Brain microvascular endothelial cell (primary cell): ENCODE measurements around the gene EFHC1.

Source experiments
- DNase-seq: peaks from one replicate; pipeline ENCODE4 v3.0.0-alpha.2; 2020
- H3K27ac ChIP-seq: fragments of 250-450 bp; sonication (Bioruptor Pico); 2 replicates; pipeline ENCODE4 v1.5.1; 2020; ENCODE audit warnings: mild to moderate bottlenecking, moderate library complexity
- H3K27me3 ChIP-seq: fragments of 250-450 bp; sonication (Bioruptor Pico); replicated peaks from 2 replicates; pipeline ENCODE4 v1.5.1; 2020; ENCODE audit warnings: mild to moderate bottlenecking
- H3K36me3 ChIP-seq: fragments of 250-450 bp; sonication (Bioruptor Pico); replicated peaks from 2 replicates; pipeline ENCODE4 v1.5.1; 2020; ENCODE audit warnings: mild to moderate bottlenecking
- H3K4me3 ChIP-seq: 2 replicates; pipeline ENCODE4 v1.5.1; 2011; ENCODE audit warnings: low read depth, mild to moderate bottlenecking, control low read depth, low read length, moderate library complexity
- CTCF ChIP-seq: IDR thresholded peaks from 2 replicates; pipeline ENCODE4 v1.5.1; 2011; ENCODE audit warnings: low read depth, mild to moderate bottlenecking, moderate library complexity, low read length, control low read depth, inconsistent platforms; ENCODE audit errors: missing control alignments
- in situ Hi-C: cut with HindIII; loops from 2 replicates; pipeline ENCODE4 v1.10.0; 2017; ENCODE audit warnings: low sequenced_read_pairs, low pct_ligation_motif_present

The EFHC1 gene

GRCh38 chr6:52409499-52409898 lies 10.6 kb upstream of the EFHC1 start:
- no peak for DNase-seq

GRCh38 chr6:52410979-52411378 lies 9.2 kb upstream of the EFHC1 start:
- Histone ChIP-seq H3K27ac (no peak overlapping the region), H3K36me3 (no peaks in the 10 kb centered on the region), H3K4me3 (no peak overlapping the region), H3K27me3 (no peaks in the 10 kb centered on the region)
- no peak for TF ChIP-seq CTCF
- peak; percentile 16 for DNase-seq
- in situ Hi-C loops = loop anchor here (25.0 kb wide), 1 partner anchor 251 kb away; the partner anchor contains the start of gene TMEM14A

More at GRCh38 chr6:52409499-52409898, 10.6 kb upstream of the EFHC1 start:
- H3K36me3 ChIP-seq = no peaks in the 10 kb centered on the region
- no peaks in the 10 kb centered on the region for H3K27me3 ChIP-seq
- TF ChIP-seq CTCF = no peak
- in situ Hi-C loops = loop anchor here (25.0 kb wide), 1 partner anchor 253 kb away; the partner anchor contains the start of gene TMEM14A
- H3K27ac ChIP-seq = no peak overlapping the region
- H3K4me3 ChIP-seq = no peak overlapping the region

GRCh38 chr6:52411911-52412310 lies 8.2 kb upstream of the EFHC1 start:
- Histone ChIP-seq H3K4me3 (no peak overlapping the region), H3K27me3 (no peaks in the 10 kb centered on the region), H3K27ac (no peak overlapping the region), H3K36me3 (no peaks in the 10 kb centered on the region)
- in situ Hi-C loops = loop anchor here (25.0 kb wide), 1 partner anchor 250 kb away; the partner anchor contains the start of gene TMEM14A
- no peak for TF ChIP-seq CTCF
- no peak for DNase-seq

DNA sequence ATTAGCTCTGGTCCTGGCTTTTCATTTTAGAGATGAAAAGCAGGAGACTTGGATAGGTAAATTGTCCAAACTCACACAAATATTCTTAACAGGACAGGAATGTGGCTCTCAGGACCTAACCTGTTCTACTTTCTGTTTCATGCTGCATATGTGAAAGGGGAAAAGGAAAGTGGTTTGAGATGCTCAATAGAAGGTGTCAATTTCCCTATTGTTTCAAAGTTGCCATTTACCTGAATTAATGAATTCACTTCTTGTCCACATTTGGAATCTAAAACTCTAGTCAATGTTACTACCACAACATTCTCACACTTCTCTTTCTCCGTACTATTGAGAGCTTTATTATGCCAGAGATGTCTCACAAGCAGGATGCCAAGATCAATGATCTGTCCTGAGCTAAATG lies 4.8 kb upstream of the EFHC1 start:
- TF ChIP-seq CTCF = no peak
- DNase-seq = no peak
- H3K27ac ChIP-seq = no peak overlapping the region
- H3K4me3 ChIP-seq = no peak overlapping the region
- in situ Hi-C loops = loop anchor here (25.0 kb wide), 1 partner anchor 247 kb away; the partner anchor contains the start of gene TMEM14A
- H3K36me3 ChIP-seq = no peaks in the 10 kb centered on the region
- no peaks in the 10 kb centered on the region for H3K27me3 ChIP-seq

- no peak for TF ChIP-seq CTCF
- H3K4me3 ChIP-seq = no peak overlapping the region
- H3K27ac ChIP-seq = no peak overlapping the region
- in situ Hi-C loops = loop anchor here (25.0 kb wide), 1 partner anchor 246 kb away; the partner anchor contains the start of gene TMEM14A
- H3K36me3 ChIP-seq = no peaks in the 10 kb centered on the region
- H3K27me3 ChIP-seq = no peaks in the 10 kb centered on the region
- DNase-seq = no peak
Measured at GRCh38 chr6:52415917-52416628, 4.1 kb upstream of the EFHC1 start.

DNA sequence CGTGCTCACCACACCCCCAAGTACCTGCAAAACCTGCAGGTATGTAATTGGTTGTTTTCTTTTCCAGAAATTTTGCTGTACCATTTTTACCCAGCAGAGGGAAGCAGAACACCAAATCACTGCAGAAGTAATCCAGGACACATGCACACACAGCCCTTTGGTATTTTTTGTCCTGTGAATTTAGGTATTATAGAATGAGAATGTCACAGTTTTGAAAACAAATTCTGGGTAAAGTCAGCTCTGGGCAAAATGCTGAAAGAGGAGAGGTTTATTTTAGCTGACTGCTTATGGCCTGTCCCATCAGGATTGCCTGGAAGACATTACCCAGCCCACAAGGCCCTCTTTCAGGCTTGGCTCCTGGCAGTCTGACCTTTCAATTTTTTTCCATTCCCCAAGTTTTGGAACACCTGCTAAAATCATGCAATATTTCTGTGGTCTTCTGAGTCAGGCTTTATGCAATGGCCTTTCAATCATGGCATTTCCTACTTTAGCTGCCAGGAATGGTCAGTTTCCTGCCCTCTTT lies 3.5 kb upstream of the EFHC1 start:
- Histone ChIP-seq H3K4me3 (no peak overlapping the region), H3K27me3 (no peaks in the 10 kb centered on the region), H3K36me3 (no peaks in the 10 kb centered on the region), H3K27ac (peak overlapping the region; percentile 66)
- in situ Hi-C loops = loop anchor here (25.0 kb wide), 1 partner anchor 246 kb away; the partner anchor contains the start of gene TMEM14A
- TF ChIP-seq CTCF = peak; percentile 77
- DNase-seq = peak; percentile 59
